C4-2B (cell line): Measurements from ENCODE around the gene PAN2.

ENCODE experiments used
- ZFX ChIP-seq: fragments of 450-650 bp; IDR thresholded peaks from 2 replicates; pipeline ENCODE4 v1.6.1; 2017
- TF ChIP-seq, protein P1 (sequence below): fragments of 450-650 bp; conservative IDR thresholded peaks from 2 replicates; pipeline ENCODE4 v1.5.1; 2017; ENCODE audit warnings: mild to moderate bottlenecking

DNA sequence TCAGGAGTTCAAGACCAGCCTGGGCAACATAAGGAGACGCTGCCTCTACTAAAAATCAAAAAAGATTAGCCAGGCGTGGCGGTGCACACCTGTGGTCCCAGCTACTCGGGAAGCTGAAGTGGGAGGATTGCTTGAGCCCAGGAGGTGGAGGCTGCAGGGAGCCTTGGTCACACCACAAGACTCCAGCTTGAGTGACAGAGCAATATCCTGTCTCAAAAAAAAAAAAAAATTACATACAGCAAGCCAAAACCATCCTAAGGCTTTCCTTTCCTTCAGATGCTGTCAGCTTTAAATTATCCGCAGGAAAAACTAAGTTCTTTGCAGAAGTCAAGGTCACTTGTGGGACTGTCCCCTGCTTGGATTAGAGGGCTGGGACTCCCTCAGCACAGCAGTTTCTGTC lies 35.0 kb downstream of the PAN2 start:
- TF ChIP-seq, protein P1, sequence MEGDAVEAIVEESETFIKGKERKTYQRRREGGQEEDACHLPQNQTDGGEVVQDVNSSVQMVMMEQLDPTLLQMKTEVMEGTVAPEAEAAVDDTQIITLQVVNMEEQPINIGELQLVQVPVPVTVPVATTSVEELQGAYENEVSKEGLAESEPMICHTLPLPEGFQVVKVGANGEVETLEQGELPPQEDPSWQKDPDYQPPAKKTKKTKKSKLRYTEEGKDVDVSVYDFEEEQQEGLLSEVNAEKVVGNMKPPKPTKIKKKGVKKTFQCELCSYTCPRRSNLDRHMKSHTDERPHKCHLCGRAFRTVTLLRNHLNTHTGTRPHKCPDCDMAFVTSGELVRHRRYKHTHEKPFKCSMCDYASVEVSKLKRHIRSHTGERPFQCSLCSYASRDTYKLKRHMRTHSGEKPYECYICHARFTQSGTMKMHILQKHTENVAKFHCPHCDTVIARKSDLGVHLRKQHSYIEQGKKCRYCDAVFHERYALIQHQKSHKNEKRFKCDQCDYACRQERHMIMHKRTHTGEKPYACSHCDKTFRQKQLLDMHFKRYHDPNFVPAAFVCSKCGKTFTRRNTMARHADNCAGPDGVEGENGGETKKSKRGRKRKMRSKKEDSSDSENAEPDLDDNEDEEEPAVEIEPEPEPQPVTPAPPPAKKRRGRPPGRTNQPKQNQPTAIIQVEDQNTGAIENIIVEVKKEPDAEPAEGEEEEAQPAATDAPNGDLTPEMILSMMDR, result no peak
- no peak for TF ChIP-seq ZFX
